HG03378 (cell line): ENCODE measurements around the gene TTC12.
"Not testable (repeated sequence)": the region's sequence is repeated elsewhere in the genome, so short reads cannot be mapped to it uniquely, and the experiment has no call there.

Experiments used
- ATAC-seq: cut with Tn5 transposase; IDR thresholded peaks from one replicate; pipeline ENCODE4 v1.9.1; 2021; ENCODE audit warnings: mild to moderate bottlenecking, moderate library complexity; ENCODE audit not compliant: unreplicated experiment

TTC12 gene

DNA sequence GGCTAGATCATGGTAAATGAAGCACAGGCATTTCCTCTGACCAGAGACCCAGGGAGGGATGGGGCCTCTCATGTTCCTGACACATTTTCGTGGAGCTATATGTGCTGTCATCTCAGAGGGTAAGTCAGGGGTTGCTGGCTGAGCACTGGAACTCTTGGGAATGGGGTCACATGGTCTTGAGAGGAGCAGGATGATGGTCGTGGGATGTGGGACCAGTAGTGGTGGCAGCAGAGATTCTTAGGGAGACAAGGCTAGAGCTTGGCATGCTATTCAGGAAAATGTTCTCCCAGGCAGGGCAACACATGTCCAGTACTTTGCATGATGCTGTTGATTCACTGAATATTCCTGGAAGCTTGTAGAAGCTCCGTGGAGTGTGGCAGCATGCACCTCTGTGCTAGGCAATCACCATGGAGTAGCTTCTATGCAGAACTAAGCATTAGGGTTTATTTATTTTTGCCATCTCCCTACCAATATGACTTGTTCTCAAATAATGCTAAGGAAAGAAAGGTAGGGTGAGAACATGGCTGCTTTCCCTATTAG lies 31.4 kb upstream of the TTC12 start:
- no peak for ATAC-seq

GRCh38 chr11:113283881-113284280 lies 30.5 kb upstream of the TTC12 start:
- ATAC-seq, result no peak

- no peak for ATAC-seq
Measured at GRCh38 chr11:113286009-113286408, 28.4 kb upstream of the TTC12 start.

- ATAC-seq, result no peak
Measured at GRCh38 chr11:113286509-113287497, 27.6 kb upstream of the TTC12 start.

GRCh38 chr11:113287801-113288200 lies 26.6 kb upstream of the TTC12 start:
- no peak for ATAC-seq

- ATAC-seq, result no peak
Measured at GRCh38 chr11:113288286-113288863, 26.0 kb upstream of the TTC12 start.

DNA sequence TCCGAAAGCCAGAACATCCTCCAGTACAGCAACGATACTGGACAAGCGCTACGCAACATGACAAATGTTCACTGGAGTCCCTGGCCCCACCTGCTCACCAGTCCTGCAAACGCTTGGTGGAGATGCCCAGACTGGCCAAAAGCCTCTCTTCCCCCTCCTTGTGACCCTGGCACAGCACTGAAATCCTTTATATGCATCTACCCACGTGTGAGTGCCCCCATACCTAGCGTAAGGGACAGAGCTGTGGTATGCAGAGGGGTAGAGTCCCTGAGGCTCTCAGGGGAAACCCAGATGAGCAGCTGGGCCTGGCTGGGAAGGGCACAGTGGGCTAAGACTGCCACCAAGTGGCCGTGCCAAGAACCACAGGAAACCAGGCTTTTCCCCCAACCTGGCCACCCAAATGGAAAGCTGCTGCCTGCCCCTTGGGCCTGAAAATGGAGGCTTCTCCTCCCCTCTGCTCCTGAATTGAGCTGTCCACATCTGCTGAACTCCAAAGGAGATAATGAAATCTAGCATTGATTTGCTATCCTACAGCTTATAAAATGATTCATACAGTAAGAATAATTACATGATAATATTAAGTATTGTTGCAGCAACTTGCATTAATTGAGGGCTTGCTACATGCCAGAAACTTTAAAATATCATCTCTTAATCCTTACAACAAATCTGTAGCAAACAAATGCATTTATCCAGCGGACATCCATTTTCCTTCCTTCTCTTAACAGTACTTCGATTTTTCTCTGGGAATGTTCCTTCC lies 24.8 kb upstream of the TTC12 start:
- peak; percentile 68 for ATAC-seq

DNA sequence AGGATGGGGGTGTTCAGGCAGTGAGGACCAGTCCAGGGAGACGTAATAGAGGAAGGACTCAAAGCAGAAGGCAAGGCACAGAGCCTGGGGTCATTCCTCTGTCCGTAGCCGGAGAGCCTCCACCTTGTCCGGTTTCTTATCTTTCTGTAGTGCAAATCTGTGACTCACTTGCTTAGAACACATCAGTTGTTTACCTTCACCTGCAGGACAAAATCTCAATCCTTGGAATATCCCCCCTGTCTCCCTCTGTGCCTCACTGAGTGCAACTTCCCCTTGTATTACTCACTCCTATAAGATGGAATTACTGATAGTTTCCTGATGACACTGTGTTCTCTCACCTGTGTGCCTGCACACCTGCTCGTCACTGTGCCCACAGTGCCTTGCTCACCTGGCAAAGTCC lies 20.4 kb upstream of the TTC12 start:
- no peak for ATAC-seq

GRCh38 chr11:113295993-113296392 lies 18.4 kb upstream of the TTC12 start:
- no peak for ATAC-seq

DNA sequence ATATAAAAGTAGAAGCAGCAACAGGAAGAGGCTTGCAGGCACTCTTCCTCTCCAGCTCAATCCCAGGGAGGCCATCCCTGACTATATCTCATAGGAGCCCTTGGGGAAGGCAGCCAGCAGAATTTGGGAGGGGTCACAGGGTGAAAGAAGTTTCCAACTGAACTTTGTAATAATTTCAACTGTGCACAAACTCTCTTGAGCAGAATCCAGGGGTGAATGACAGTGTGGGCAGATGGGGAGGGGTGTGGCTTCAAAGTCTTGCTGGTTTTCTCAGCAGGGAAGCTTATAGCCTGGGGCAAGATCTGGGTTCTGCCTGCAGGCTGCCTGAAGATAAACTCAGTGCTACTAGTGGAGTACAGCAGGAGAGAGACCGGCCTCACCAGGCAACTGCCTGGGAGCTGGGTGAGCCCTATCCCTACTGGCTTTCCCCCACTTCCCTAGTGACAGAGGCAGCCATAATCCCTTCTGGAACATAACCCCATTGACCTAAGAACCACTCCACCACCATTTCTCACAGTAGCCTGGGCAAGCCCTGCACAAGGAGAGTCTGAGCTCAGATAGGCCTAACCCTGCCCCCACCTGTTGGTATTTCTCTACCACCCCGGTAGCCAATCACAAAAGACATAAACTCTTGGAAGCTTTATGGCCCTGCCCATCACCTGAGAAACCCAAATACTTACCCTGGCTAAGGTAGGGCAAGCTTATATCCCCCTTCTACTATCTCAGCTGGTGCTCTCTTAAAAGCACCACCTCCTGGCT lies 17.8 kb upstream of the TTC12 start:
- ATAC-seq, result no peak

- not testable (repeated sequence) for ATAC-seq
Measured at GRCh38 chr11:113298496-113298895, 15.9 kb upstream of the TTC12 start.

GRCh38 chr11:113304916-113305315 lies 9.5 kb upstream of the TTC12 start:
- no peak for ATAC-seq

GRCh38 chr11:113305440-113306336 lies 8.7 kb upstream of the TTC12 start:
- ATAC-seq, result no peak

- ATAC-seq, result no peak
Measured at GRCh38 chr11:113308601-113309000, 5.8 kb upstream of the TTC12 start.

DNA sequence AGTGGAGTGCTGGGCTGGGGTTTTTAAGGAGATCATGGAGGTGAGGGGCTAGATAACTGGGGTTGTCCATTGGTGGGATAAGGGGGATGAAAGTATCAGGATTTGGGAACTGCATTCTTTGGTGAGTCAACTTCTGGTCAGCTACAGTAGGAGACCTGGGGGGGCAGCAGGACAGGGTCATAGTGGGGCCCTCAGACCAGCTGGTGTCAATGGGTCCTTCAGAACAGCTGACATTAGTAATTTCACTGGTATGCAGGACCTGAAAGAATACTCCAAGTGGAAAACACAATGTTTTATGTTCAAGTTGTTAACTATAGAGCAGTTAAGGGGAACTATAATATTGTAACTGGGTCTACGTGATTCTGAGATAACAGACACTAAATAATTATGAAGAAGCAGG lies 2.8 kb upstream of the TTC12 start:
- ATAC-seq, result no peak

- no peak for ATAC-seq
Measured at GRCh38 chr11:113313601-113314000, 782 bp upstream of the TTC12 start.

DNA sequence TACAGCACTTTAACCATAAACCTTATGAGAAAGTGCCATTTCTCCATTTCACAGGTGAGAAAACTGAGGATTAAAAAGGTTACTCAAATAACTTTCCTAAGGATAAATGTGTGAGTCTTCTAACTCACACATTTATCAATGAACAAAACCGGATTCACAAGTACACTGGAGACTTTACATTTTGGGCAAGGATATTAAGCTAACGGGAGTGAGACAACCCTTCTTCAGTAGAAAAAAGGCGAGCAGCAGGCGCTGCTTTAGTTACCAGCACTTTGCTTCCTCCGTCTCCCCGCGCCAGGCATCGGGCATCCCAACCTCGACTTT lies 356 bp upstream of the TTC12 start:
- ATAC-seq, result no peak

GRCh38 chr11:113315811-113316210 lies 1.4 kb downstream of the TTC12 start:
- no peak for ATAC-seq

- no peak for ATAC-seq
Measured at GRCh38 chr11:113316256-113316655, 1.9 kb downstream of the TTC12 start.

DNA sequence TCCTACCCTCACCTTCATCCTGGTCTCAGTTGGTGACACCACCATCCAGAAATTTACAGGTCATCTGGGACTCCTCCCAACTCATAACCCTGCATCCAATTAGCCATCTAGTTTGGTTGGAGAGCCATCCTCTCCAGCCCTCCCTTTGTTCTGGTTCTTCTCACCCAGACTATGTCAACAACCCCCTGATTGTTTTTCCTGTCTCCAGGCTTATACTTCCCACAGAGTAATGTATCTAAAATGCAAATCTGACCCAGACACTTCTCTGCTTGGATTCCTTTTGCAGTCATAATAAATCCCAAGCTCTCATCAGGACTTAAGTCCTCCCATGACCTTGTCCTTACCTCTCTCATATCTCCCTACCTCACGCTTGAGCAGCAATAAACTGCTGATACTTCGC lies 3.0 kb downstream of the TTC12 start:
- ATAC-seq, result no peak
